Naive thymus-derived CD8-positive, alpha-beta T cell (primary cell): Measurements from ENCODE around the gene ATP6V1G1. TPM values are rescaled to one million over a fixed set of nuclear protein-coding genes. Genes with fewer than 3 reads are reported as not detected.

Experiments used
- ATAC-seq, 2 donors: fragments of 150-1000 bp; cut with Tn5 transposase in 1 of 2; sonication (Bioruptor Pico), chemical (Tn5 transposase) in 1 of 2; 1 replicate in 1 of 2; 2 replicates in 1 of 2; pipeline ENCODE4 v1.10.0; 2021; ENCODE audit warnings: mild to moderate bottlenecking in 2 of 2, moderate library complexity in 2 of 2
- POLR2A ChIA-PET: fragments of 350-600 bp; sonication (Branson Sonifier 250); formaldehyde crosslinking; loops from one replicate; lab custom pipeline; 2021; ENCODE audit warnings: antibody characterized with exemption; lab: Charles Lee
- DNase-seq, 10 donors: peaks; one replicate each; pipeline versions ENCODE4 v3.0.0 to v3.0.0-alpha.2; 2020 to 2022
- H3K27ac Mint-ChIP-seq, 10 donors: one replicate each; pipeline ENCODE4 v1.8.0; 2020 to 2022; ENCODE audit warnings: mild to moderate bottlenecking in 10 of 10, mixed read lengths in 10 of 10, moderate library complexity in 4 of 10, inconsistent platforms in 1 of 10
- H3K27me3 Mint-ChIP-seq, 5 donors: one replicate each; pipeline ENCODE4 v1.8.0; 2021 to 2022; ENCODE audit warnings: mixed read lengths in 5 of 5
- H3K36me3 Mint-ChIP-seq, 3 donors: one replicate each; pipeline ENCODE4 v1.8.0; 2020 to 2022; ENCODE audit warnings: mixed read lengths in 3 of 3, mild to moderate bottlenecking in 2 of 3, inconsistent platforms in 1 of 3
- H3K4me1 Mint-ChIP-seq, 4 donors: one replicate each; pipeline ENCODE4 v1.8.0; 2021 to 2022; ENCODE audit warnings: mixed read lengths in 4 of 4
- H3K4me3 Mint-ChIP-seq, 10 donors: one replicate each; pipeline ENCODE4 v1.8.0; 2020 to 2022; ENCODE audit warnings: mild to moderate bottlenecking in 10 of 10, mixed read lengths in 10 of 10, moderate library complexity in 6 of 10, inconsistent platforms in 1 of 10
- H3K9me3 Mint-ChIP-seq, 9 donors: one replicate each; pipeline ENCODE4 v1.8.0; 2020 to 2022; ENCODE audit warnings: mixed read lengths in 9 of 9, mild to moderate bottlenecking in 3 of 9, inconsistent platforms in 1 of 9, moderate library complexity in 1 of 9
- polyA plus RNA-seq, 3 donors: library from polyadenylated mRNA; unstranded; fragments of 300-500 nt; fragmentation: Illumina TruSeq; gene quantifications; one replicate each; pipeline ENCODE4 v1.2.3, GENCODE V29; 2021
- total RNA-seq, 8 experiments: library from RNA in 2 of 8; stranded (reverse) in 2 of 8; gene quantifications; one replicate each; pipeline ENCODE4 v1.2.3 and lab custom pipeline; 2021 to 2026

The ATP6V1G1 gene
- total and polyA plus RNA-seq, 5 experiments from 2014 or later = 165 to 381 (median 298) TPM

DNA sequence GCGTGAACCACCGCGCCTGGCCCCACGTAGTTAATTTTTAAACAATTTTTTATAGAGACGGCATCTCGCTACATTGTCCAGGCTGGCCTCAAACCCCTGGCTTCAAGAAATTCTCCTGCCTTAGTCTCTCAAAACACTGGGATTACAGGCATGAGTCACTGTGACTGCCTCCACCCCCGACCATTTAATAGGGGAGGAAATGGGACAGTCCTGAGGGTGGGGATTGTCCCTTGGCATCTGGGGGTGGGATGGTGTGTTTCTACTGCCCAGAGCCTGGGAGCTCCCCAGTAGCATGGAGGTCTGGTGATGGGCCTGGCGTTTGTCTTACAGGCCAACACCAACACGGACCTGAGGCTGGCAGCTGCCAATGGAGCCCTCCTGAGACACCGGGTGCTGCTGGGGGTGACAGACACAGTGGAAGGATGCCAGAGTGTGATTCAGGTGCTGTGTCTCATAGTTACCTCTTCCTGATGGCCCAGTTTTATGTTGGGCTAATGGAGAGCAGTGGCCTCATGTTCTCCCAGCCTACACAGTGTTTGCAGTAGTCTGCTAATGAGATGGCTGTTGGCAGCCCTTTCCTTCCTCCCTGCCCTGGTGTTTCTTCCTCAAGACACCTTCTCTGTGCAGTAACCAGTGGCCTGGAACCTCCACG lies 46.0 kb downstream of the ATP6V1G1 start:
- Mint-ChIP-seq H3K27ac (peak overlapping the region in 3 of 10 donors; percentile 40 to 59 (median 43)), H3K9me3 (no peaks in the 10 kb centered on the region), H3K4me1 (peaks cover 0 to 2% (median 0%) of the 10 kb centered on the region in 4 donors), H3K36me3 (peaks cover 6 to 95% (median 29%) of the 10 kb centered on the region in 3 donors), H3K27me3 (no peaks in the 10 kb centered on the region), H3K4me3 (no peak overlapping the region)
- POLR2A ChIA-PET = interaction anchor here (0.7 kb wide), 1 partner anchor 1356 kb away, joined by 3 read pairs; no protein-coding TSS in a partner anchor
- DNase-seq (no peak), ATAC-seq (no peak)

DNA sequence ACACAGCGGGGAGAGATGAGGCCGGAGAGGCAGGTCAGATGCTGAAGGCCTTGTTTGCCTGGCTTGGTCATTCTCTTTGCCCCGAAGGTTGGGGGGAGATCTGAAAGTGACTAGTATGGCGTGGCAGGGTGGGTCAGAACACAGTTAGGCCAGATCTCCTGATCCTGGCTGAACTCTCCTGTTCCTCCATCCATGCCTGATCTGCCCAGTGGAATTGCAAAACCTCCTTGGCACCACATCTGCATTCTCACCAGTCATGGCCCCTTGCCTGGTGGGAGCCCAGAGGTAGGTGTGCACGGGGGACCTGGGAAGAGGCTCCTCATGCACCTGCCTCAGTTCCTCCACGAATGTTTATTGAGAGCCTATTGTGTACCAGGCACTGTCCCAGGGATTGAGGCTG lies 46.8 kb downstream of the ATP6V1G1 start:
- ATAC-seq = no peak
- Mint-ChIP-seq H3K4me1 (no peaks in the 10 kb centered on the region), H3K27ac (peak overlapping the region in 2 of 10 donors; percentile 15 to 74), H3K4me3 (no peak overlapping the region), H3K36me3 (peaks cover 1 to 95% (median 30%) of the 10 kb centered on the region in 3 donors), H3K27me3 (no peaks in the 10 kb centered on the region), H3K9me3 (no peaks in the 10 kb centered on the region)
- POLR2A ChIA-PET = no interaction called here
- DNase-seq = no peak

DNA sequence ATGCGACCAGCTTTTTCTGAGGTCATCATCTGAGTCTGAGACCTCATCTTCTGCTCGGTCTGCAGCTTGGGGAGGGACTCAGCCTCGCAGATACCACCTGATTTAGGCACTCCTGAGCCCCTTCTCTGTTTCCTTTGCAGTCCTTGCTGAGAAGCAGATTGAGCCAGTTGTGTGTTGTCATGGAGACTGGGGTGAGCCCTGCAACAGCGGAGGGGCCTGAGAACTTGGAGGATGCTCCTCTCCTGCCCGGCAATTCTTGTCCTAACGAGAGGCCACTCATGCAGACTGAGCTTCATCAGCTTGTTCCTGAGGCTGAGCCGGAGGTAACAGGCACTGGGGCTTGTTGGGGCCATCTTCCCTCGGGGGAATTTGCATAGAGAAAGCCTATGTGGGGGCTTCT lies 50.8 kb downstream of the ATP6V1G1 start:
- Mint-ChIP-seq H3K9me3 (no peaks in the 10 kb centered on the region), H3K36me3 (peaks cover 0 to 85% (median 31%) of the 10 kb centered on the region in 3 donors), H3K27ac (peak overlapping the region in 3 of 10 donors; percentile 21 to 56 (median 42)), H3K4me3 (no peak overlapping the region), H3K27me3 (no peaks in the 10 kb centered on the region), H3K4me1 (peaks cover 0 to 8% (median 0%) of the 10 kb centered on the region in 4 donors)
- DNase-seq = peak in 1 of 10 donors; percentile 36
- ATAC-seq = no peak
- POLR2A ChIA-PET = interaction anchor here (0.8 to 1.1 kb wide), 2 partner anchors 46 to 50 kb away, joined by 3 to 4 read pairs; partner anchors contain the start of gene ATP6V1G1

DNA sequence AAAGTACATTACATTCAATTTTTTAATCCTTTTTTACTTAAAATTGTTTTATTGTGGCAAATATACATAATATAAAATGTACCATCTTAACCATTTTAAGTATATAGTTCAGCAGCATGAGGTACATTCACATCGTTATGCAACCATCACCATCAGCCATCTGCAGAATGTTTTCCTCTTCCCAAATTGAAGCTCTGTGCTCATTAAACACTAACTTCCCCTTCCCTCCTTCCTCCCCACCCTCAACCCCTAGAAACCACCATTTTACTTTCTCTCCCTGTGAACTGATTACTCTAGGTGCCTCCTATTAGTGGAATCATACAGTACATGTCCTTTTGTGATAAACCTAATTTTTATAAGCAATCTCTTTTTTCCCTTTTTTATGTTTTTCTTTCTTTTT lies 54.4 kb downstream of the ATP6V1G1 start:
- Mint-ChIP-seq H3K36me3 (peaks cover 12 to 86% (median 39%) of the 10 kb centered on the region in 3 donors), H3K4me3 (no peak overlapping the region), H3K27me3 (no peaks in the 10 kb centered on the region), H3K9me3 (no peaks in the 10 kb centered on the region), H3K27ac (peak overlapping the region in 6 of 10 donors; percentile 12 to 73 (median 46)), H3K4me1 (peaks cover 0 to 8% (median 0%) of the 10 kb centered on the region in 4 donors)
- no peak for DNase-seq
- POLR2A ChIA-PET = no interaction called here
- ATAC-seq = no peak

DNA sequence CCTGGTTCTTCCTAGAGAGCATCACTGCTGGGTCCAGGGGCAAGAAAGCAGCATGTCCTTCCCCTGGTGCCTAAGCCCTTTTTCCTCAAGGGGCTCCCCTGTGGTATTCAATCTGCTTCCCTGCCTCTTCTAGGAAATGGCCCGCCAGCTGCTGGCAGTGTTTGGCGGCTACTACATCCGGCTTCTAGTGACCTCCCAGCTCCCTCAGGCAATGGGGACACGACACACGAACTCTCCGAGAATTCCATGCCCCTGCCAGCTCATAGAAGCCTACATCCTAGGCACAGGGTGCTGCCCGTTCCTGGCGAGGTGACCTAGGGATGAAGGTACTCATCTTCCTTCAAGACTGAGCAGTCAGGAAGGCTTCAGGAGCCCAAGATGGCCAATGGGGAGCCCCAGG lies 55.4 kb downstream of the ATP6V1G1 start:
- Mint-ChIP-seq H3K9me3 (peaks cover 0 to 3% (median 0%) of the 10 kb centered on the region in 9 donors), H3K27me3 (no peaks in the 10 kb centered on the region), H3K27ac (peak overlapping the region in 4 of 10 donors; percentile 10 to 67 (median 42)), H3K4me3 (no peak overlapping the region), H3K4me1 (peaks cover 0 to 8% (median 0%) of the 10 kb centered on the region in 4 donors), H3K36me3 (peaks cover 14 to 85% (median 44%) of the 10 kb centered on the region in 3 donors)
- POLR2A ChIA-PET = no interaction called here
- DNase-seq (peak in 1 of 10 donors; percentile 59), ATAC-seq (no peak)

DNA sequence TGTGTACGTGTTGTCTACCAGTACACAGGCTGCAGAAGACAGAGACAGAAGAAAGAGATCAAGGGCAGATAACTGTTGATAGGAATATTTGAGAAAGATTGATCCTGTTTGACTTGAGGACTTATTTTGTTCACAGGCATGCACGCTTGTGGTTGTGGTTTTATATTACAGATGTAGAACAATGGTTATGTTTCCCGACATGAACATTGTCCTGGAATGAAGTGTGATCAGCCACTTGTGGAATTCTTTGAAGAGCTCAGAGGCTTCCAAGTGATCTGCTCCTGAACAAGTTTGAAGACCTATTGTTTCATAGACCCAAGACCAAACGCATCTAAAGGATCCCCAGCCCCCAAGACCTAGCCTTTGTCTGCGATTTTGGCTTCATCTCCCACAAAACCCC lies 56.3 kb downstream of the ATP6V1G1 start:
- POLR2A ChIA-PET = no interaction called here
- peaks cover 0 to 8% (median 0%) of the 10 kb centered on the region in 4 donors for H3K4me1 Mint-ChIP-seq
- H3K27me3 Mint-ChIP-seq = no peaks in the 10 kb centered on the region
- ATAC-seq = no peak
- peaks cover 0 to 3% (median 0%) of the 10 kb centered on the region in 9 donors for H3K9me3 Mint-ChIP-seq
- DNase-seq = no peak
- peaks cover 14 to 83% (median 37%) of the 10 kb centered on the region in 3 donors for H3K36me3 Mint-ChIP-seq
- H3K27ac Mint-ChIP-seq = peak overlapping the region in 6 of 10 donors; percentile 6 to 84 (median 38)
- no peak overlapping the region for H3K4me3 Mint-ChIP-seq

Other genes with a start within 250 kb of the ATP6V1G1 start
- gene AKNA, start 199.8 kb upstream of the ATP6V1G1 start, total RNA-seq = 100 to 1,000 TPM; 425 to 430 TPM
- 10 to 100 TPM; 12.7 to 31.6 (median 21.3) TPM for gene AKNA, start 199.8 kb upstream of the ATP6V1G1 start, polyA plus RNA-seq
- gene WHRN, start 82.3 kb upstream of the ATP6V1G1 start, total RNA-seq = 1 to 10 TPM; 3.3 to 4.2 TPM
- gene WHRN, start 82.3 kb upstream of the ATP6V1G1 start, polyA plus RNA-seq = under 1 TPM; 0.17 to 0.56 (median 0.43) TPM
- gene TMEM268, start 23.5 kb downstream of the ATP6V1G1 start, total RNA-seq = 10 to 100 TPM; 25.2 to 28.3 TPM
- gene TMEM268, start 23.5 kb downstream of the ATP6V1G1 start, polyA plus RNA-seq = 10 to 100 TPM in 1 of 3 donors, 1 to 10 TPM in 2; 6.5 to 16.6 (median 8.0) TPM
- not detected for gene TEX53, start 70.0 kb downstream of the ATP6V1G1 start, total RNA-seq
- not detected for gene TEX53, start 70.0 kb downstream of the ATP6V1G1 start, polyA plus RNA-seq
- not detected for gene TEX48, start 94.4 kb downstream of the ATP6V1G1 start, total RNA-seq
- not detected for gene TEX48, start 94.4 kb downstream of the ATP6V1G1 start, polyA plus RNA-seq
- not detected for gene TNFSF15, start 218.3 kb downstream of the ATP6V1G1 start, total RNA-seq
- not detected for gene TNFSF15, start 218.3 kb downstream of the ATP6V1G1 start, polyA plus RNA-seq